HG02973 (cell line): ENCODE results near the gene DKK1.
"Not testable (repeated sequence)": the region's sequence is repeated elsewhere in the genome, so short reads cannot be mapped to it uniquely, and the experiment has no call there.

Experiments used
- ATAC-seq: cut with Tn5 transposase; IDR thresholded peaks from one replicate; pipeline ENCODE4 v1.9.1; 2021; ENCODE audit warnings: moderate library complexity; ENCODE audit not compliant: unreplicated experiment

The DKK1 gene

GRCh38 chr10:52365547-52366432 lies 51.7 kb downstream of the DKK1 start:
- not testable (repeated sequence) for ATAC-seq
